ACC112 (cell line): ENCODE measurements around the gene FBXW11.
"Not testable (repeated sequence)": the region's sequence is repeated elsewhere in the genome, so short reads cannot be mapped to it uniquely, and the experiment has no call there.

Source experiments
- H2AFZ ChIP-seq: fragments of 200-600 bp; sonication (generic); one replicate; pipeline ENCODE4 v1.6.0; 2017; ENCODE audit warnings: antibody characterized with exemption, low read length; ENCODE audit not compliant: unreplicated experiment
- H3K27ac ChIP-seq: fragments of 200-600 bp; sonication (generic); 2 replicates; pipeline ENCODE4 v1.5.1; 2014; ENCODE audit warnings: low read depth, mild to moderate bottlenecking, antibody characterized with exemption, low read length, moderate library complexity
- H3K27me3 ChIP-seq: fragments of 200-600 bp; sonication (generic); 2 replicates; pipeline ENCODE4 v1.6.1; 2014; ENCODE audit warnings: mild to moderate bottlenecking, antibody characterized with exemption, low read length, moderate library complexity, mixed read lengths; ENCODE audit not compliant: insufficient read depth
- H3K36me3 ChIP-seq: fragments of 200-600 bp; sonication (generic); 2 replicates; pipeline ENCODE4 v1.6.1; 2016; ENCODE audit warnings: mild to moderate bottlenecking, antibody characterized with exemption, low read length, moderate library complexity, mixed read lengths; ENCODE audit not compliant: insufficient read depth
- H3K4me1 ChIP-seq: fragments of 200-600 bp; sonication (generic); one replicate; pipeline ENCODE4 v1.6.1; 2016; ENCODE audit warnings: low read length, mixed read lengths; ENCODE audit not compliant: insufficient read depth, unreplicated experiment, control insufficient read depth
- H3K4me3 ChIP-seq: fragments of 200-600 bp; sonication (generic); 2 replicates; pipeline ENCODE4 v1.5.1; 2014; ENCODE audit warnings: mild to moderate bottlenecking, low read depth, low read length
- H3K79me2 ChIP-seq: fragments of 200-600 bp; sonication (generic); one replicate; pipeline ENCODE4 v1.6.0; 2016; ENCODE audit warnings: low read length; ENCODE audit not compliant: control insufficient read depth, unreplicated experiment, insufficient read depth

The FBXW11 gene

DNA sequence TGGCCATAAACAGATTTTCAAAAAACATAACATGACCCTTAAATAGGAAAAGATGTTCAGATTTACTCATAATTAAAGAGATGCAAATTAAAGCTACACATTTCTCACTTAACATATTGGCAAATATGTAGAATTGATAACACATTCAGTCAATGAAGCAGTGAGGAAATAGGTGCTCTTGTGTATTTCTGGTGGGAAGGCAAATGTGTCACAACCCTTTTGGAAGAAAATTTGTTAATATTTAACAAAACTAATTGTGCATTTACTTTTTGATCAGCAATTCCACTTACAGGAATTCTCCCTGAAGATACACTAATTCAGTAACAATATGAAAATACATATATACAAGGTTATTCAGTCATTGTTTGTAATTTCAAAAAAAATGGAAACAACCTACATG is 68.1 kb downstream of the FBXW11 start:
- Histone ChIP-seq H3K79me2 (peaks cover 34% of the 10 kb centered on the region), H3K4me3 (no peak overlapping the region)

DNA sequence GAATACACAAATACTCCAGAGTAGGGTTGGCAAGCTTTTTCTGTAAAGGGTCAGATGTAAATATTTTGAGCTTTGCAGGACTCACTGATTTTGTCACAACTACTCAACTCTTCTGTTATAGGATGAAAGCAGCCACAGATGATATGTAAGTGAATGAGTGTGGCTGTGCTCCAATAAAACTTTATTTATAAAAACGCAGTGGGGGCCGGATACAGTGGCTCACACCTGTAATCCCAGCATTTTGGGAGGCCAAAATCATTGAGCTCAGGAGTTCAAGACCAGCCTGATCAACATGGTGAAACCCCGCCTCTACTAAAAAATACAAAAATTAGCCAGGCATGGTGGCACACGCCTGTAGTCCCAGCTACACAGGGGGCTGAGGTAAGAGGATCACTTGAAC is 69.1 kb downstream of the FBXW11 start:
- H3K27ac ChIP-seq: no peak overlapping the region

More for the DNA sequence above, 68.1 kb downstream of the FBXW11 start:
- no peaks in the 10 kb centered on the region for H3K4me1 ChIP-seq
- no peaks in the 10 kb centered on the region for H3K27me3 ChIP-seq
- H2AFZ ChIP-seq: no peak overlapping the region
- H3K27ac ChIP-seq: no peak overlapping the region
- no peaks in the 10 kb centered on the region; the same call in 1 of the 2 replicates for H3K36me3 ChIP-seq

DNA sequence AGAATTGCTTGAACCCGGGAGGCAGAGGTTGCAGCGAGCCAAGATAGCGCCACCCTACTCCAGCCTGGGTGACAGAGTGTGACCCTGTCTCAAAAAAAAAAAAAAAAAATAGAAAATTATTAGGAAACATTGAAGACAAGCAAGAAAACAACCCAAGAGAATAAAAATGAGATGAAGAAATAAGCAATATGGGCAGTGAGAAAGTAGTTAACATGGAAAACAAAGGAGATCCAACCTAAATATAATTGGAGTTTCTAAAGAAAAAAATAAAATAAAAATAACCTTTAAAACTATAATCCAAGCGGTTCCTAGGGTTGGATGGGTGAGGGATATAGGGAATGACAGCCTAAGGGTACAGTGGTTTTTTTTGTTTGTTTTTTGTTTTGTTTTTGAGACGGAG is 71.9 kb downstream of the FBXW11 start:
- no peak overlapping the region for H3K27ac ChIP-seq
- no peak overlapping the region for H3K4me3 ChIP-seq
- H3K27me3 ChIP-seq: no peaks in the 10 kb centered on the region
- no peaks in the 10 kb centered on the region; the same call in 1 of the 2 replicates for H3K36me3 ChIP-seq
- H3K4me1 ChIP-seq: no peaks in the 10 kb centered on the region
- H2AFZ ChIP-seq: no peak overlapping the region
- peaks cover 41% of the 10 kb centered on the region for H3K79me2 ChIP-seq

More for the DNA sequence above, 69.1 kb downstream of the FBXW11 start:
- H3K27me3 ChIP-seq: no peaks in the 10 kb centered on the region
- no peaks in the 10 kb centered on the region for H3K4me1 ChIP-seq
- no peak overlapping the region for H3K4me3 ChIP-seq
- peaks cover 30% of the 10 kb centered on the region for H3K79me2 ChIP-seq
- no peak overlapping the region for H2AFZ ChIP-seq
- no peaks in the 10 kb centered on the region; the same call in 1 of the 2 replicates for H3K36me3 ChIP-seq

DNA sequence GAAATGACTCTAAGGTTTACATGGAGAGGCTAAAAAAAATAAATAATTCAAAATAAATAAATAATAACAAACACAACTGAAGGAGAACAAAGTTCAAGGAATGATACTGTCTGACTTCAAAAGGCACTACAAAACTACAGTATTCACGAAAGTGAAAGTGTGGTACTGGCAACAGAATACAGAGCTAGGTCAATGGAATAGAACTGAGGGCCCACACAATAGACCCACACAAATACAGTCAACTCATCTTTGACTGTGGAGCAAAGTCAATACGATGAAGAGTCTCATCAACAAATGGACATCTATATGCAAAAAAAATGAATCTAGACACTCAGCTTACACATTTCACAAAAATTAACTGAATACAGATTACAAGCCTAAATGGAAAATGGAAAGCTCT is 75.3 kb downstream of the FBXW11 start:
- Histone ChIP-seq H3K36me3 (no peaks in the 10 kb centered on the region; the same call in 1 of the 2 replicates), H2AFZ (no peak overlapping the region), H3K27ac (no peak overlapping the region), H3K27me3 (no peaks in the 10 kb centered on the region), H3K79me2 (peaks cover 45% of the 10 kb centered on the region), H3K4me1 (no peaks in the 10 kb centered on the region), H3K4me3 (no peak overlapping the region)

DNA sequence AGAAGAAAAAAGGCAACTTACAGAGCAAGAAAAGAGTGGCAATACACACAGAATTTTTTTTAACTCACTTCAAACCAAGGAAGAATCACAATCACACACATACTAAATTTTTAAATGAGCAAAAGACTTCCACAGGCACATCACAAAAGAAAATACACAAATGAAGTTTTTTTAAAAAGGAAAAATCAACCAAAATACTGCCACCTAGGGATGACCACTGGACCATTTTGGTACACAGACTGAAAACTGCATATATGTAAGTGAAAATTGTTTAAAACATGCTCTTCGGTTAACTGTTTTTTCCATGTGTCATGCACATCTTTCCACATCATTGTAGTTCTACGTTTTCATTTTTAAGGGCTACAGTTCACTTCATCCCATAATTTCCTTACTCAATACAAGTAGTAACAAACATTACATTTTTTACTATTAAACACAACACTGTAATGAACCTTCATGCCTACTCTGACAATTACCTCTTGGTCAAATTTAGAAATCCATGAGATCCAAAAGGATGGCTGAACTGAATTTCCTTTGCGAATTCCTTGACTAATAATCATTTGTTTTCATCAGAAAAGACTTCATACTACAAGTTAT is 79.0 kb downstream of the FBXW11 start:
- Histone ChIP-seq H3K27me3 (no peaks in the 10 kb centered on the region), H2AFZ (no peak overlapping the region), H3K36me3 (no peaks in the 10 kb centered on the region), H3K79me2 (peaks cover 59% of the 10 kb centered on the region), H3K27ac (no peak overlapping the region), H3K4me3 (no peak overlapping the region), H3K4me1 (no peaks in the 10 kb centered on the region)

DNA sequence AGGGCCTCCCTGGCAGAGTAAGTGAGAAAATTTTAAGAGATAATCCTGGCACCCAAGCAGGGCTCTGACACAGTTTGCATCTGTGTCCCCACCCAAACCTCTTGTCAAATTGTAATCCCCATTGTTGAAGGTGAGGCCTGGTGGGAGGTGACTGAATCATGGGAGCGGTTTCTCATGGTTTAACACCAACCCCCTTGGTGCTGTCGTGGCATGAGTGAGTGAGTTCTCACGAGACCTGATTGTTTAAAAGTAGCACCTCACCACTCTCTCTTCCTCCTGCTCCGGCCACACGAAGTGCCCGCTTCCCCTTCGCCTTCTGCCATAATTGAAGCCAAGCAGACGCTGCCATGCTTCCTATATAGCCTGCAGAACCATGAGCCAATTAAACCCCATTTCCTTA is 80.1 kb downstream of the FBXW11 start:
- H3K4me3 ChIP-seq: no peak overlapping the region
- no peak overlapping the region for H2AFZ ChIP-seq
- no peaks in the 10 kb centered on the region for H3K36me3 ChIP-seq
- H3K27me3 ChIP-seq: no peaks in the 10 kb centered on the region
- peaks cover 57% of the 10 kb centered on the region for H3K79me2 ChIP-seq
- H3K4me1 ChIP-seq: no peaks in the 10 kb centered on the region
- H3K27ac ChIP-seq: no peak overlapping the region

DNA sequence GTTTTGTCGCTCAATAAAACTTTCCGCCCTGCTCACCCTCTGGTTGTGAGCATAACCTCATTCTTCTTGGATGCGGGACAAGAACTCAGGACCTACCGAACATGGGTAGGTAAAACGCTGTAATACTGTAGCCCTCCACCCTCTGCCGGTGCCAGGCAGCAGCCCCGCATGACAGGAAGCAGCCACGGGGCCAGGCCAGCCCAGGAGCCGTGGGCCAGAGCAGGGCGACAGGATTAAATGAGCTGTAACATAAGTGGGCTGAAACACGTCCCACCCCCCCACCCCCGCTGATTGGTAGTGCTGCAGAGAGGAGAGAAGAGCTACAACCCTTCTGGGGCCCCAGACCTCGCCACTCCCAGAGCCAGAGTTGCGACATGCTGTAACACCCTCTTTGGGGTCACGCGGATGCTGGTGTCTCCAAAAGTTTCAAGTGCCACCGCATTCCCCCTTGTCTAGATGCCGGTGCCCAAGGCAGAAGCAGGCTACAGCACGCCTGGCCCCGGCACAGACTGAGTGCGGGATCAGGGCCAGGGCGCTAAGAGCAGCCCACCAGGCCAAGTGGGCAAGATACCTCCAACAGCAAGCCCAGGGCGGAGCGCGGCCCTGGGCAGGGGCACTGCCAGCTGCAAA is 81.8 kb downstream of the FBXW11 start:
- H3K27ac ChIP-seq: no peak overlapping the region
- H3K4me3 ChIP-seq: no peak overlapping the region
- no peak overlapping the region for H2AFZ ChIP-seq
- H3K79me2 ChIP-seq: peaks cover 52% of the 10 kb centered on the region
- no peaks in the 10 kb centered on the region for H3K27me3 ChIP-seq
- H3K36me3 ChIP-seq: no peaks in the 10 kb centered on the region
- no peaks in the 10 kb centered on the region for H3K4me1 ChIP-seq

DNA sequence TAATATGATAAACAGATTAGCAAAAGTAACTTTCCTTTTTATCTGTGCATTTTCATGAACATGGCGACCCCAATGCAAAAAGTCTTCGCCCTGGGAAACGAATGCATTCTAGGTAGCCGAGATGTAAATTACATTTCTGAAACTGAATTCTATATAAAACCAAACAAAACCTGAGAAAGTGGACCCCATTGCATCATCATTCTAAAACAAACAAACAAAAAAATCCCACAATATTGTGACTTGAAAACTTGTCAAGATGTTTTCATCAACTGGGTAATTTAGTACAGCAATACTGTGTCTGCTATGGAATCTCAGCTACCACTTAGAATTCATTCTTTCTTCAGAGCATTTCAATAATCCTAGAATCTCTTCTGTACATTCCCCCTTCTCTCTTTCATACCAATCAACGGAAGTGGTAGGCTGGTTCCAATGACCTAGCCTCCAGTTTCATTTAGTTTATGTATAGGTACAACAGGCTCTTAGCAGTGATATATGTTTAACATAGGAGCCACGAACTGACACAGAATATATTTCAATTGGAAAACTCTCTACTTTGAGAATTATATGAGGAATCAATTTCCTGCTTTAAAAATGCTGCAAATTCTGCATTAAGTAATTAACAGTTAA is 85.6 kb downstream of the FBXW11 start:
- no peak overlapping the region for H3K27ac ChIP-seq
- H3K27me3 ChIP-seq: no peaks in the 10 kb centered on the region
- peaks cover 5% of the 10 kb centered on the region for H3K4me1 ChIP-seq
- peaks cover 47% of the 10 kb centered on the region for H3K79me2 ChIP-seq
- no peak overlapping the region for H3K4me3 ChIP-seq
- no peak overlapping the region for H2AFZ ChIP-seq
- no peaks in the 10 kb centered on the region for H3K36me3 ChIP-seq

DNA sequence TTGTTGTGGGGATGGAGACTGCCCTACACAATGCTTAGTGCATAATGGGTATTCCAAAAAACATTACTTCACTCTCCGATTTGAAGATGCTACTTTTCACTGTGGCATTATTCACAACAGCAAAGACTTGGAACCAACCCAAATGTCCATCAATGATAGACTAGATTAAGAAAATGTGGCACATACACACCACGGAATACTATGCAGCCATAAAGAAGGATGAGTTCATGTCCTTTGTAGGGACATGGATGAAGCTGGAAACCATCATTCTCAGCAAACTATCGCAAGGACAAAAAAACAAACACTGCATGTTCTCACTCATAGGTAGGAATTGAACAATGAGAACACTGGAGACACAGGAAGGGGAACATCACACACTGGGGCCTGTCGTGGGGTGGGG is 90.7 kb downstream of the FBXW11 start:
- not testable (repeated sequence) for H3K4me3 ChIP-seq, H3K27ac ChIP-seq, H3K27me3 ChIP-seq, H2AFZ ChIP-seq, H3K36me3 ChIP-seq
- Histone ChIP-seq H3K4me1 (peaks cover 40% of the 10 kb centered on the region), H3K79me2 (peaks cover 48% of the 10 kb centered on the region)

DNA sequence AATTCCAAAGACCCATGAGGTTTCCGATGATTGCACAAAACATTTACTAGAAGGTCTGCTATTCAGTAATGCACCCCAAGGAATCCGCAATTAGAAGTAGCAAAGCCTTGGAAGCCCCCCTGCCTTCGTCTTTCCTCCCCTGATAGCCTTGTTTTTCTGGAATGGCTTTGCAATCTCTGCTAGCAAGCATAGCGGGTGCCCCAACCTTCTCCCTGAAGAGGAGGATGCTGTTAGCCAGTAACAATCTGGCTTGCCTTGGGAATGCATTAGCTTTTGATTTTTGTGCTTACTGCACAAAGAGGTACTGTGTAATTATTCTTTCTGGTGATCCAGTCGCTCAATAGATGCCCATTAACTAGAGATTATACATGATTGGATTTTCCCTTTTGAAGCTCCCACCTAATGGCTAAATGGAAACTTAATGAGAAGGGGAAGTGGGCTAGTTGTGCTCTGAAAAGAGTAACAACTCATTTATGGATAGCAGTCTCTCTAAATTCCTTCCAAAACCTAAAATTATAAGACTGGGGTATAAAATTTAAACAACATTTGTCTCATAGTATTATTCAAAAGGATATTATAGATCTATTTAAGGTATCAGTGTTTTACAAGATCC is 91.6 kb downstream of the FBXW11 start:
- peaks cover 40% of the 10 kb centered on the region for H3K4me1 ChIP-seq

DNA sequence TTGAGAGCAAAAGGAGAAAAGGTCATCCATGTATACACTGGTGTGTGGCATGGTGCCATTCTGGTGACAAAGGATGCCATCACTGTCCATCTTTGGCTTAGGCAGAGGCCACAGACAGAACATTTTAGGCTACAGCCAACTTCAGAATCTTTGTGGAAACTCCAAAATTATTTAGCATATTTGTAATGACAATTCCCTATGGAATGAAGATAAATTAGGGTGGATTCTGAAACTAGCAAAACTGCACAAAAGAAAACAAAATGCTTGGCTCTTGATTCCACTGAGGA is 92.5 kb downstream of the FBXW11 start:
- peaks cover 44% of the 10 kb centered on the region for H3K79me2 ChIP-seq

More for the DNA sequence above, 91.6 kb downstream of the FBXW11 start:
- H3K4me3 ChIP-seq: no peak overlapping the region
- H3K79me2 ChIP-seq: peaks cover 48% of the 10 kb centered on the region
- no peaks in the 10 kb centered on the region for H3K36me3 ChIP-seq
- H3K27me3 ChIP-seq: no peaks in the 10 kb centered on the region
- H3K27ac ChIP-seq: no peak overlapping the region
- H2AFZ ChIP-seq: no peak overlapping the region

More for the DNA sequence above, 92.5 kb downstream of the FBXW11 start:
- H2AFZ ChIP-seq: no peak overlapping the region
- no peaks in the 10 kb centered on the region for H3K27me3 ChIP-seq
- no peaks in the 10 kb centered on the region for H3K36me3 ChIP-seq
- no peak overlapping the region for H3K4me3 ChIP-seq
- peaks cover 40% of the 10 kb centered on the region for H3K4me1 ChIP-seq
- no peak overlapping the region for H3K27ac ChIP-seq
